Measurements from ENCODE around the gene FAM131A. TPM values are rescaled to one million over a fixed set of nuclear protein-coding genes. Genes with fewer than 3 reads are reported as not detected.

Gene FAM131A
- total and polyA plus RNA-seq, 10 of the 15 experiments (the other 5 are each of a cell fraction or from before 2014, with no cell fraction given): 0.31 to 4.5 (median 1.5) TPM

DNA sequence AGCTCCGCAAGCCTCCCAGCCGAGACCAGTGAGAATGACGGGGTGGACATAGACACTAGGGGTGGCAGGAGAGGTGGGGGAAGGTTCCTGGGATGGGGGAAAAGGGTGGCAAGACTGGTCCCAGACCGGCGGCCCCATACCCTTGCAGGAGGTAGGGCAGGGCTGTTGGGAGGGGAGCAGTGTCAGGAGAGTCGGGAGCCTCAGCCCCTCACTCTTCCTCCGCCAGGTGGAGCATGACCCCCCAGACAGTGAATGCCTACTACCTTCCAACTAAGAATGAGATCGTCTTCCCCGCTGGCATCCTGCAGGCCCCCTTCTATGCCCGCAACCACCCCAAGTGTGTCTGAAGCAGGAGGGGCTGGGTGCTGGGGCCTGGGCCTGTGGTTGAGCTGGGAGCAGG, 47.1 kb upstream of the FAM131A start:
- ATAC-seq (no peak), FAIRE-seq (no peak), DNase-seq (ENCODE audit: low read depth, low spot score) (no peak)
- H3K4me3 ChIP-seq: no peak overlapping the region
- no peak for TF ChIP-seq SIN3A (IDR thresholded peaks at IDR 0.05; ENCODE audit: low read depth, low read length)
- no peak for TF ChIP-seq TBL1XR1 (IDR thresholded peaks at IDR 0.05; ENCODE audit: low read depth, low read length)
- TF ChIP-seq, protein P1, sequence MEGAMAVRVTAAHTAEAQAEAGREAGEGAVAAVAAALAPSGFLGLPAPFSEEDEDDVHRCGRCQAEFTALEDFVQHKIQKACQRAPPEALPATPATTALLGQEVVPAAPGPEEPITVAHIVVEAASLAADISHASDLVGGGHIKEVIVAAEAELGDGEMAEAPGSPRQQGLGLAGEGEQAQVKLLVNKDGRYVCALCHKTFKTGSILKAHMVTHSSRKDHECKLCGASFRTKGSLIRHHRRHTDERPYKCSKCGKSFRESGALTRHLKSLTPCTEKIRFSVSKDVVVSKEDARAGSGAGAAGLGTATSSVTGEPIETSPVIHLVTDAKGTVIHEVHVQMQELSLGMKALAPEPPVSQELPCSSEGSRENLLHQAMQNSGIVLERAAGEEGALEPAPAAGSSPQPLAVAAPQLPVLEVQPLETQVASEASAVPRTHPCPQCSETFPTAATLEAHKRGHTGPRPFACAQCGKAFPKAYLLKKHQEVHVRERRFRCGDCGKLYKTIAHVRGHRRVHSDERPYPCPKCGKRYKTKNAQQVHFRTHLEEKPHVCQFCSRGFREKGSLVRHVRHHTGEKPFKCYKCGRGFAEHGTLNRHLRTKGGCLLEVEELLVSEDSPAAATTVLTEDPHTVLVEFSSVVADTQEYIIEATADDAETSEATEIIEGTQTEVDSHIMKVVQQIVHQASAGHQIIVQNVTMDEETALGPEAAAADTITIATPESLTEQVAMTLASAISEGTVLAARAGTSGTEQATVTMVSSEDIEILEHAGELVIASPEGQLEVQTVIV (IDR thresholded peaks at IDR 0.05; ENCODE audit: borderline replicate concordance, partially characterized antibody): no peak
- no peak for TF ChIP-seq HDGF (IDR thresholded peaks at IDR 0.05)
- TF ChIP-seq, protein P2, sequence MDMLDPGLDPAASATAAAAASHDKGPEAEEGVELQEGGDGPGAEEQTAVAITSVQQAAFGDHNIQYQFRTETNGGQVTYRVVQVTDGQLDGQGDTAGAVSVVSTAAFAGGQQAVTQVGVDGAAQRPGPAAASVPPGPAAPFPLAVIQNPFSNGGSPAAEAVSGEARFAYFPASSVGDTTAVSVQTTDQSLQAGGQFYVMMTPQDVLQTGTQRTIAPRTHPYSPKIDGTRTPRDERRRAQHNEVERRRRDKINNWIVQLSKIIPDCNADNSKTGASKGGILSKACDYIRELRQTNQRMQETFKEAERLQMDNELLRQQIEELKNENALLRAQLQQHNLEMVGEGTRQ (IDR thresholded peaks at IDR 0.05; ENCODE audit: borderline replicate concordance, low read depth, low read length): no peak
- no peak for TF ChIP-seq HSF1 (IDR thresholded peaks at IDR 0.05; ENCODE audit: low read depth, low read length)
- TF ChIP-seq POLR2AphosphoS5 (IDR thresholded peaks at IDR 0.05; ENCODE audit: low read length): no peak
- TF ChIP-seq TCF3 (IDR thresholded peaks at IDR 0.05; ENCODE audit: borderline replicate concordance, insufficient read depth, low read depth, low read length): no peak
- no peak for TF ChIP-seq ASH2L (IDR thresholded peaks at IDR 0.05; ENCODE audit: borderline replicate concordance, low read depth)
- no peak for TF ChIP-seq RAD21 (IDR thresholded peaks at IDR 0.05; ENCODE audit: insufficient read depth, low read depth, low read length)
- no peak for TF ChIP-seq IRF5 (IDR thresholded peaks at IDR 0.05; ENCODE audit: borderline replicate concordance)
- no peak for TF ChIP-seq LARP7 (IDR thresholded peaks at IDR 0.05)
- no peak for TF ChIP-seq IKZF1 (conservative IDR thresholded peaks at IDR 0.05)
- no peak for TF ChIP-seq CREM (IDR thresholded peaks at IDR 0.05; ENCODE audit: low read depth)
- no peak for TF ChIP-seq MEF2B (IDR thresholded peaks at IDR 0.05; ENCODE audit: partially characterized antibody, poor library complexity, severe bottlenecking)
- no peak for TF ChIP-seq NFIC (IDR thresholded peaks at IDR 0.05; ENCODE audit: low read depth, low read length)
- no peaks in the 10 kb centered on the region for H3K79me2 ChIP-seq (ENCODE audit: control insufficient read depth, insufficient read depth, low read length)
- H3K27me3 ChIP-seq (replicated peaks in 1 of 2; ENCODE audit: control insufficient read depth in 2 of 2, insufficient read depth in 2 of 2, low read length in 1 of 2): no peaks in the 10 kb centered on the region
- CTCF ChIA-PET: interaction anchor here (1.8 to 1.9 kb wide), 2 partner anchors 63 to 395 kb away, joined by 5 to 12 read pairs; no protein-coding TSS in a partner anchor
- POLR2A ChIA-PET: no interaction called here
- BruUV-seq (replicated peaks): no TSS peak
- in situ Hi-C loops (cut with MboI) (no loop called here), intact Hi-C loops (cut with micrococcal nuclease; ENCODE audit: unreplicated experiment) (no loop called here)
- no peaks in the 10 kb centered on the region for H3K36me3 ChIP-seq (ENCODE audit: control insufficient read depth in 2 of 2, insufficient read depth in 2 of 2, low read length in 1 of 2)
- 72% methylated on average over 8 of the region's 10 CpGs for WGBS (ENCODE audit: insufficient coverage, insufficient replicate concordance, low lambda C conversion rate, missing lambda C conversion rate)
- H3K9me3 ChIP-seq (replicated peaks; ENCODE audit: control insufficient read depth, insufficient read depth, low read length): no peaks in the 10 kb centered on the region
- H3K4me2 ChIP-seq (ENCODE audit: control insufficient read depth, insufficient read depth): no peak overlapping the region
- H3K4me1 ChIP-seq (ENCODE audit: control insufficient read depth, insufficient read depth, low read length): no peaks in the 10 kb centered on the region
- H4K20me1 ChIP-seq (ENCODE audit: control insufficient read depth, insufficient read depth): no peaks in the 10 kb centered on the region
- no peak overlapping the region for H3K27ac ChIP-seq (ENCODE audit: control insufficient read depth, insufficient read depth)
- RAD21 ChIA-PET (ENCODE audit: unreplicated experiment): interaction anchor here (0.6 to 1.0 kb wide), 2 partner anchors 394 to 395 kb away, joined by 3 to 4 read pairs; no protein-coding TSS in a partner anchor
- no peak overlapping the region for H2AFZ ChIP-seq (ENCODE audit: control insufficient read depth, low read depth, low read length)
- SMC1A ChIA-PET (ENCODE audit: uncharacterized antibody, unreplicated experiment): no interaction called here
- no peak overlapping the region for H3K9ac ChIP-seq (ENCODE audit: control insufficient read depth, insufficient read depth, low read length)
